HFF-Myc (cell line): ENCODE data around the gene KCNQ5.

Experiments used
- DNase-seq: peaks from one replicate; pipeline ENCODE4 v3.0.0-alpha.2; 2011; ENCODE audit warnings: low read depth; ENCODE audit errors: extremely low read depth
- H3K4me3 ChIP-seq: replicated peaks from 2 replicates; pipeline ENCODE4 v1.5.1; 2011; ENCODE audit warnings: low read depth, mild to moderate bottlenecking, control low read depth, low read length
- TF ChIP-seq, protein P1 (sequence below): IDR thresholded peaks from 2 replicates; pipeline ENCODE4 v1.5.1; 2012; ENCODE audit warnings: mild to moderate bottlenecking, low read depth, low read length, control low read depth; ENCODE audit errors: missing control alignments

KCNQ5 gene

GRCh38 chr6:72696055-72696454 lies 74.2 kb downstream of the KCNQ5 start:
- H3K4me3 ChIP-seq = no peak overlapping the region
- TF ChIP-seq, protein P1, sequence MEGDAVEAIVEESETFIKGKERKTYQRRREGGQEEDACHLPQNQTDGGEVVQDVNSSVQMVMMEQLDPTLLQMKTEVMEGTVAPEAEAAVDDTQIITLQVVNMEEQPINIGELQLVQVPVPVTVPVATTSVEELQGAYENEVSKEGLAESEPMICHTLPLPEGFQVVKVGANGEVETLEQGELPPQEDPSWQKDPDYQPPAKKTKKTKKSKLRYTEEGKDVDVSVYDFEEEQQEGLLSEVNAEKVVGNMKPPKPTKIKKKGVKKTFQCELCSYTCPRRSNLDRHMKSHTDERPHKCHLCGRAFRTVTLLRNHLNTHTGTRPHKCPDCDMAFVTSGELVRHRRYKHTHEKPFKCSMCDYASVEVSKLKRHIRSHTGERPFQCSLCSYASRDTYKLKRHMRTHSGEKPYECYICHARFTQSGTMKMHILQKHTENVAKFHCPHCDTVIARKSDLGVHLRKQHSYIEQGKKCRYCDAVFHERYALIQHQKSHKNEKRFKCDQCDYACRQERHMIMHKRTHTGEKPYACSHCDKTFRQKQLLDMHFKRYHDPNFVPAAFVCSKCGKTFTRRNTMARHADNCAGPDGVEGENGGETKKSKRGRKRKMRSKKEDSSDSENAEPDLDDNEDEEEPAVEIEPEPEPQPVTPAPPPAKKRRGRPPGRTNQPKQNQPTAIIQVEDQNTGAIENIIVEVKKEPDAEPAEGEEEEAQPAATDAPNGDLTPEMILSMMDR = no peak
- no peak for DNase-seq

GRCh38 chr6:72699159-72699558 lies 77.3 kb downstream of the KCNQ5 start:
- DNase-seq = no peak
- TF ChIP-seq, protein P1 = no peak
- H3K4me3 ChIP-seq = no peak overlapping the region

- no peak for DNase-seq
- no peak overlapping the region for H3K4me3 ChIP-seq
- TF ChIP-seq, protein P1 = no peak
Measured at GRCh38 chr6:72702421-72702820, 80.6 kb downstream of the KCNQ5 start.

DNA sequence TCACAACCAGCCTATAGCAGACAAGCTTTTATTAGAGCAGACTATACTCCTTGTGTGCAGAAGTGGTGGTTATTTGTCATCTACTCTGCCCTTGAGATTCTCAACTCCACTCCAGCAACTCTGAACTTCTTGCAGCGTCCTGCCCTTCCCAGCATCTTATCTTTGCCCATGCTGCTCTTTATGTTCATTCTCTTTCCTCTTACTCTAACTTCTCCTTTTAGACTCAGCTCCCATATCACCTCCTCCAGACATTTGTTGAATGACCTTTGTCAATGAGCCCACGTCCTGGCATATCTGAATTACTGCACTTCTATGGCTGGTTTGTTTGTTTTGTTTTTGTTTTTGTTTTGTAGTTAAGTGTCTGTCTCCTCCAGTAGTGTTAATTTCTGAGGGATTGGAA lies 81.2 kb downstream of the KCNQ5 start:
- no peak overlapping the region for H3K4me3 ChIP-seq
- DNase-seq = no peak
- TF ChIP-seq, protein P1 = no peak

GRCh38 chr6:72704979-72705378 lies 83.1 kb downstream of the KCNQ5 start:
- no peak for DNase-seq
- TF ChIP-seq, protein P1 = no peak
- no peak overlapping the region for H3K4me3 ChIP-seq

DNA sequence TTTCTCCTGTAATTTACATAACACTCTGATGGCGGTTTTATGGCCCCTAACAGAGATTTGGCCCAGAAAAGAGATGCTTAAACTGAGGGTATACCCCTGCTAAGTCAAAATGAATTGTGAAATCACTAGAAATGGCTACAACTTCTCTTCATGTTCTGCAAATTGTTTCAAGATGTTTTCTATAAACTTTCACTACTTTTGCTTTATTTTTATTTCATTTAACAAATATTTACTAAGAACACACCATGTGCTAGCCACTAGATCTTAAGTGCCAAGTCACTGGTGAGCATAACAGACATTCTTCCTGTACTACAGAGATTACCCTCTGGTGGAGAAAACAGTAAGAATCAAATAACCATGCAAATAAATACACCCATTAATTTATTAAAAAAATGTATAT lies 87.6 kb downstream of the KCNQ5 start:
- TF ChIP-seq, protein P1 = no peak
- peak; percentile 19 for DNase-seq
- H3K4me3 ChIP-seq = no peak overlapping the region

DNA sequence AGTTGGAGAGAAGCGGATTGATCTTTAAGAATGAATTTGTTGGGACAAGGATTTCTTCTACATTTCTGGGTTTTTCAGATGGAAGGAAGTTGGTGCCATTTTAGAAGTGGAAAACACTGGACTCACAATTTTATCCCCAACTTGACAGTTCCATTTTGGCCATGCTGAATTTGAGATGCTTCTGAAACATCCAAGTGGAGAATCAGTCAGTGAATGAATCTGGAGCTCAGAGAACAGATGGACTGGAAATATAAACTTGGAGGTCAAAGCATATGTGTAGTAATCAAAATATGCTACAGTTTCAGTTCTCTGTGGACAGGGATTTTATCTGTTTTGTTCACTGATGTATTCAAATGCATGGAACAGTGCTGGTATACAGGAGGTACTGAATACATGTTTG lies 89.9 kb downstream of the KCNQ5 start:
- TF ChIP-seq, protein P1 = no peak
- no peak for DNase-seq
- no peak overlapping the region for H3K4me3 ChIP-seq
